IMR-90 (cell line): ENCODE measurements around the gene LARP1. TPM values are rescaled to one million over a fixed set of nuclear protein-coding genes. Genes with fewer than 3 reads are reported as not detected.

Source experiments
- ATAC-seq: fragments of 200-7000 bp; cut with Tn5 transposase; 2 replicates; pipeline ENCODE4 v1.9.1; 2020; ENCODE audit warnings: low read depth, mild to moderate bottlenecking, moderate library complexity
- BruUV-seq: library from RNA; stranded (reverse); fragments of 400-500 nt; replicated peaks from 2 replicates; lab custom pipeline; 2021; lab: Mats Ljungman, UMichigan
- CTCF ChIA-PET: fragments of 300-600 bp; formaldehyde crosslinking; extraction: SDS; loops from one replicate; lab custom pipeline; 2021; ENCODE audit warnings: antibody characterized with exemption; lab: Yijun Ruan, JAX
- POLR2A ChIA-PET: fragments of 300-600 bp; sonication (Branson Sonifier 250); formaldehyde crosslinking; loops from one replicate; lab custom pipeline; 2022; ENCODE audit warnings: antibody characterized with exemption; ENCODE audit not compliant: unreplicated experiment; lab: Charles Lee
- DNase-seq: peaks from one replicate; pipeline ENCODE4 v3.0.0; 2013
- H2AFZ ChIP-seq: replicated peaks from 2 replicates; pipeline ENCODE3; 2013; ENCODE audit warnings: low read length, mild to moderate bottlenecking; ENCODE audit not compliant: poor library complexity
- H2AK5ac ChIP-seq: 2 replicates; pipeline ENCODE4 v1.6.1; 2013; ENCODE audit warnings: low read depth, low read length, inconsistent platforms
- H2AK9ac ChIP-seq: replicated peaks from 2 replicates; pipeline ENCODE3; 2013; ENCODE audit warnings: mild to moderate bottlenecking, low read depth, low read length, moderate library complexity; ENCODE audit not compliant: poor library complexity
- H2BK120ac ChIP-seq: 2 replicates; pipeline ENCODE4 v1.6.1; 2013; ENCODE audit warnings: low read depth, low read length, inconsistent platforms
- H2BK15ac ChIP-seq: 3 replicates; pipeline ENCODE4 v1.6.1; 2013; ENCODE audit warnings: low read depth, low read length, inconsistent platforms
- H2BK20ac ChIP-seq: 2 replicates; pipeline ENCODE4 v1.6.1; 2013; ENCODE audit warnings: low read depth, mild to moderate bottlenecking, inconsistent platforms, low read length, moderate library complexity
- H2BK5ac ChIP-seq: 2 replicates; pipeline ENCODE4 v1.6.1; 2013; ENCODE audit warnings: mild to moderate bottlenecking, low read depth, low read length, inconsistent platforms; ENCODE audit not compliant: poor library complexity, severe bottlenecking
- H3K14ac ChIP-seq: replicated peaks from 2 replicates; pipeline ENCODE4 v1.6.1; 2013; ENCODE audit warnings: low read depth, low read length, inconsistent platforms
- H3K18ac ChIP-seq: 2 replicates; pipeline ENCODE4 v1.6.1; 2013; ENCODE audit warnings: low read depth, low read length, control low read depth
- H3K23ac ChIP-seq: 2 replicates; pipeline ENCODE4 v1.6.1; 2013; ENCODE audit warnings: low read depth, low read length, inconsistent platforms
- H3K27ac ChIP-seq: 2 replicates; pipeline ENCODE4 v1.5.1; 2013; ENCODE audit warnings: mild to moderate bottlenecking, control low read depth, low read length; ENCODE audit not compliant: insufficient read depth
- H3K27me3 ChIP-seq: 2 replicates; pipeline ENCODE4 v1.6.1; 2013; ENCODE audit warnings: low read length; ENCODE audit not compliant: control insufficient read depth, insufficient read depth
- H3K36me3 ChIP-seq: 2 replicates; pipeline ENCODE4 v1.6.1; 2013; ENCODE audit warnings: low read length, mixed read lengths; ENCODE audit not compliant: control insufficient read depth, insufficient read depth
- H3K4ac ChIP-seq: 2 replicates; pipeline ENCODE4 v1.6.1; 2013; ENCODE audit warnings: low read depth, low read length, inconsistent platforms
- H3K4me1 ChIP-seq: 2 replicates; pipeline ENCODE4 v1.6.1; 2013; ENCODE audit warnings: low read length, mixed read lengths; ENCODE audit not compliant: control insufficient read depth, insufficient read depth
- H3K4me2 ChIP-seq: 2 replicates; pipeline ENCODE4 v1.6.1; 2013; ENCODE audit warnings: low read depth, mild to moderate bottlenecking, control low read depth, low read length, moderate library complexity
- H3K4me3 ChIP-seq: 2 replicates; pipeline ENCODE4 v1.5.1; 2013; ENCODE audit warnings: low read depth, mild to moderate bottlenecking, control low read depth, low read length, moderate library complexity; ENCODE audit not compliant: insufficient read depth
- H3K56ac ChIP-seq: 2 replicates; pipeline ENCODE4 v1.6.1; 2013; ENCODE audit warnings: low read length, inconsistent platforms; ENCODE audit not compliant: insufficient read depth; ENCODE audit errors: extremely low read depth
- H3K79me1 ChIP-seq, 2 experiments: 2 replicates each; pipeline ENCODE4 v1.6.1; 2013; ENCODE audit warnings: low read length in 2 of 2, inconsistent platforms in 1 of 2, low read depth in 1 of 2
- H3K9ac ChIP-seq: 2 replicates; pipeline ENCODE4 v1.6.1; 2013; ENCODE audit warnings: low read depth, low read length, control low read depth
- H3K9me1 ChIP-seq: 2 replicates; pipeline ENCODE4 v1.6.1; 2013; ENCODE audit warnings: low read length, inconsistent platforms; ENCODE audit not compliant: insufficient read depth
- H3K9me3 ChIP-seq: 2 replicates; pipeline ENCODE4 v1.6.1; 2013; ENCODE audit warnings: low read length; ENCODE audit not compliant: control insufficient read depth, insufficient read depth
- H4K20me1 ChIP-seq: 2 replicates; pipeline ENCODE4 v1.6.1; 2013; ENCODE audit warnings: low read length, inconsistent platforms; ENCODE audit not compliant: insufficient read depth
- H4K5ac ChIP-seq: 2 replicates; pipeline ENCODE4 v1.6.1; 2013; ENCODE audit warnings: mild to moderate bottlenecking, low read depth, low read length, control low read depth
- H4K8ac ChIP-seq, 2 experiments: 2 replicates each; pipeline ENCODE4 v1.6.1; 2013; ENCODE audit warnings: low read depth in 2 of 2, low read length in 2 of 2, control low read depth in 1 of 2, inconsistent platforms in 1 of 2
- H4K91ac ChIP-seq: 2 replicates; pipeline ENCODE4 v1.6.1; 2013; ENCODE audit warnings: low read depth, low read length, inconsistent platforms; ENCODE audit not compliant: insufficient read depth
- BHLHE40 ChIP-seq: fragments of 150-350 bp; IDR thresholded peaks from 2 replicates; pipeline ENCODE4 v1.6.1; 2016; ENCODE audit warnings: mild to moderate bottlenecking, low read depth, low read length
- CHD1 ChIP-seq: IDR thresholded peaks from 2 replicates; pipeline ENCODE4 v1.6.1; 2012; ENCODE audit warnings: low read depth, low read length, improper control_type of control experiment
- MXI1 ChIP-seq: IDR thresholded peaks from 2 replicates; pipeline ENCODE4 v1.6.1; 2012; ENCODE audit warnings: low read depth, mild to moderate bottlenecking, low read length, moderate library complexity, borderline replicate concordance
- NFE2L2 ChIP-seq: fragments of 150-350 bp; IDR thresholded peaks from 2 replicates; pipeline ENCODE4 v1.6.1; 2016; ENCODE audit warnings: low read depth, mild to moderate bottlenecking, low read length
- POLR2A ChIP-seq: IDR thresholded peaks from 2 replicates; pipeline ENCODE4 v1.6.1; 2012; ENCODE audit warnings: mild to moderate bottlenecking, low read depth, low read length
- RCOR1 ChIP-seq: IDR thresholded peaks from 2 replicates; pipeline ENCODE4 v1.6.1; 2012; ENCODE audit warnings: mild to moderate bottlenecking, low read length, improper control_type of control experiment; ENCODE audit not compliant: insufficient replicate concordance
- RFX5 ChIP-seq: IDR thresholded peaks from 2 replicates; pipeline ENCODE4 v1.8.0; 2012; ENCODE audit warnings: low read depth, mild to moderate bottlenecking, low read length, moderate library complexity
- SMC3 ChIP-seq: fragments of 150-350 bp; IDR thresholded peaks from 2 replicates; pipeline ENCODE4 v1.6.1; 2016; ENCODE audit warnings: low read depth, mild to moderate bottlenecking, antibody characterized with exemption, low read length, moderate library complexity
- dilution Hi-C: fragments of 300-500 bp; cut with HindIII; formaldehyde crosslinking; loops from one replicate; pipeline ENCODE4 v1.14.3; 2018; ENCODE audit warnings: low sequenced_read_pairs; ENCODE audit not compliant: unreplicated experiment
- in situ Hi-C: fragments of 300-500 bp; cut with MboI; formaldehyde crosslinking; loops from 3 replicates; pipeline ENCODE4 v1.14.3; 2019; ENCODE audit warnings: low sequenced_read_pairs, inconsistent platforms, mixed read lengths
- intact Hi-C: fragments of 100-400 bp; cut with micrococcal nuclease; formaldehyde crosslinking; loops from 2 replicates; pipeline ENCODE4 v1.10.0; 2022
- polyA plus RNA-seq, 3 experiments: library from polyadenylated mRNA; depleted of rRNA; stranded (reverse); fragments of >200 nt; gene quantifications; 2 replicates each; pipeline ENCODE4 v1.2.3, GENCODE V29; 2012; ENCODE audit warnings: low replicate concordance in 1 of 3
- total RNA-seq: library from RNA; depleted of rRNA; stranded (reverse); fragments of >200 nt; gene quantifications from 2 replicates; pipeline ENCODE4 v1.2.3, GENCODE V29; 2012
- TF ChIP-seq, protein P1 (sequence below): fragments of 150-350 bp; IDR thresholded peaks from 2 replicates; pipeline ENCODE4 v1.6.1; 2016; ENCODE audit warnings: low read depth, mild to moderate bottlenecking, low read length, moderate library complexity, borderline replicate concordance

The LARP1 gene
- total and polyA plus RNA-seq, 2 of the 4 experiments (the other 2 are of a cell fraction) = 47.3 to 77.4 TPM

DNA sequence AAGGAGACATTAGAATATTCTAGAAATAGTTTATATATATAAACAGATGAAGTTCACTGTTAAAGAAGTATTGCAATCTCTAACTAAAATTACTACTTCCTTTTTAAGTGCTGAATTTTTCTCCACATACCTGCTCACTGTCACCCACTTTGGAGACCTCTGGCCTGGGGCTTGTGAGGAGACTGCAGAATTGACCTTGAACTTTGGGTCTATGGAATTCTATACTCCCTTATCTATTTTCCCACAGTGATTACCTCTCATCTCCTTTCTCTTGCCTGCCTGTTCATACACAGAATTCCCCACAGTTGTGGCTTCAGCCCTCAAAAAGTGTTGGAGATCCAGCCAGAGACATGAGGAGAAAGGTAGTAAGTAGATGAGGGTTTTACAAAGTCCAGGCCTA lies 45.4 kb downstream of the LARP1 start:
- Histone ChIP-seq H3K9me3 (no peaks in the 10 kb centered on the region), H3K9ac (no peak overlapping the region), H3K4me1 (peaks cover 8% of the 10 kb centered on the region), H4K8ac (no peak overlapping the region), H3K4me2 (no peak overlapping the region), H4K20me1 (peaks cover 28% of the 10 kb centered on the region; the same call in 1 of the 2 replicates), H2BK15ac (no peak overlapping the region), H2AFZ (no peak overlapping the region), H2BK20ac (no peak overlapping the region), H3K4me3 (no peak overlapping the region), H2AK9ac (no peak overlapping the region), H3K23ac (no peak overlapping the region), H3K79me1 (peaks cover 52 to 69% of the 10 kb centered on the region in 2 experiments), H2BK5ac (peak overlapping the region; percentile 21), H3K4ac (no peak overlapping the region), H3K36me3 (peaks cover 57% of the 10 kb centered on the region), H3K18ac (peak overlapping the region; percentile 46; the same call in 1 of the 2 replicates), H4K91ac (no peak overlapping the region), H3K14ac (no peak overlapping the region), H4K5ac (no peak overlapping the region; the same call in 1 of the 2 replicates), H2BK120ac (no peak overlapping the region), H2AK5ac (no peak overlapping the region), H3K9me1 (peaks cover 25% of the 10 kb centered on the region), H3K27me3 (no peaks in the 10 kb centered on the region), H3K27ac (peak overlapping the region; percentile 19; the same call in 1 of the 2 replicates), H3K56ac (no peak overlapping the region)
- ChIA-PET POLR2A (no interaction called here), CTCF (interaction anchor here (0.5 to 0.8 kb wide), 2 partner anchors 9 to 16 kb away, joined by 4 read pairs; no protein-coding TSS in a partner anchor)
- ATAC-seq (peak; percentile 13), DNase-seq (no peak)
- TF ChIP-seq SMC3 (no peak), CHD1 (no peak), RFX5 (no peak), BHLHE40 (no peak), NFE2L2 (no peak), MXI1 (no peak), RCOR1 (no peak), POLR2A (no peak)
- TF ChIP-seq, protein P1, sequence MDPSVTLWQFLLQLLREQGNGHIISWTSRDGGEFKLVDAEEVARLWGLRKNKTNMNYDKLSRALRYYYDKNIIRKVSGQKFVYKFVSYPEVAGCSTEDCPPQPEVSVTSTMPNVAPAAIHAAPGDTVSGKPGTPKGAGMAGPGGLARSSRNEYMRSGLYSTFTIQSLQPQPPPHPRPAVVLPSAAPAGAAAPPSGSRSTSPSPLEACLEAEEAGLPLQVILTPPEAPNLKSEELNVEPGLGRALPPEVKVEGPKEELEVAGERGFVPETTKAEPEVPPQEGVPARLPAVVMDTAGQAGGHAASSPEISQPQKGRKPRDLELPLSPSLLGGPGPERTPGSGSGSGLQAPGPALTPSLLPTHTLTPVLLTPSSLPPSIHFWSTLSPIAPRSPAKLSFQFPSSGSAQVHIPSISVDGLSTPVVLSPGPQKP = no peak
- in situ Hi-C loops = loop anchor here (5.0 to 25.0 kb wide), 3 partner anchors 43 to 338 kb away; partner anchors contain the start of gene LARP1
- dilution Hi-C loops = no loop called here
- intact Hi-C loops = no loop called here
- no TSS peak for BruUV-seq
